Naive thymus-derived CD4-positive, alpha-beta T cell (primary cell): ENCODE data around the gene MGAT4A. TPM values are rescaled to one million over a fixed set of nuclear protein-coding genes. Genes with fewer than 3 reads are reported as not detected.
"Not testable (repeated sequence)": the region's sequence is repeated elsewhere in the genome, so short reads cannot be mapped to it uniquely, and the experiment has no call there.

Source experiments
- ATAC-seq: fragments of 150-1000 bp; cut with Tn5 transposase; 2 replicates; pipeline ENCODE4 v1.10.0; 2021; ENCODE audit warnings: mild to moderate bottlenecking, moderate library complexity
- CTCF ChIA-PET: fragments of 350-600 bp; sonication (Branson Sonifier 250); formaldehyde crosslinking; loops from one replicate; lab custom pipeline; 2021; ENCODE audit warnings: antibody characterized with exemption; lab: Charles Lee
- POLR2A ChIA-PET: fragments of 350-600 bp; sonication (Branson Sonifier 250); formaldehyde crosslinking; loops from one replicate; lab custom pipeline; 2021; ENCODE audit warnings: antibody characterized with exemption, inconsistent platforms; lab: Charles Lee
- DNase-seq, 9 donors: peaks; one replicate each; pipeline versions ENCODE4 v3.0.0 to v3.0.0-alpha.2; 2020 to 2022; ENCODE audit warnings: mixed read lengths in 1 of 9
- H3K27ac ChIP-seq: one replicate; pipeline ENCODE4 v1.7.0; 2013; ENCODE audit warnings: mild to moderate bottlenecking, low read depth, low read length, moderate library complexity
- H3K27me3 ChIP-seq, 2 donors: one replicate each; pipeline ENCODE4 v1.7.0; 2013; ENCODE audit warnings: low read length in 2 of 2, mild to moderate bottlenecking in 2 of 2, moderate library complexity in 2 of 2; ENCODE audit not compliant: control insufficient read depth in 2 of 2, insufficient read depth in 2 of 2
- H3K36me3 ChIP-seq, 3 experiments: 1 replicate in 2 of 3; 2 replicates in 1 of 3; pipeline ENCODE4 v1.7.0; 2013; ENCODE audit warnings: low read length in 3 of 3, mild to moderate bottlenecking in 3 of 3, moderate library complexity in 1 of 3; ENCODE audit not compliant: insufficient read depth in 3 of 3, control insufficient read depth in 2 of 3
- H3K4me1 ChIP-seq, 2 donors: one replicate each; pipeline ENCODE4 v1.7.0; 2013; ENCODE audit warnings: low read length in 2 of 2, mild to moderate bottlenecking in 2 of 2, moderate library complexity in 1 of 2; ENCODE audit not compliant: control insufficient read depth in 2 of 2, insufficient read depth in 2 of 2
- H3K4me3 ChIP-seq: 2 replicates; pipeline ENCODE4 v1.7.0; 2013; ENCODE audit warnings: mild to moderate bottlenecking, low read length
- H3K9me3 ChIP-seq, 3 experiments: 1 replicate in 2 of 3; 2 replicates in 1 of 3; pipeline ENCODE4 v1.7.0; 2013; ENCODE audit warnings: low read length in 3 of 3; ENCODE audit not compliant: control insufficient read depth in 2 of 3
- H3K27ac Mint-ChIP-seq, 9 donors: one replicate each; pipeline ENCODE4 v1.8.0; 2020 to 2022; ENCODE audit warnings: mixed read lengths in 9 of 9, mild to moderate bottlenecking in 8 of 9, moderate library complexity in 5 of 9, inconsistent platforms in 2 of 9
- H3K27me3 Mint-ChIP-seq, 5 donors: one replicate each; pipeline ENCODE4 v1.8.0; 2021 to 2022; ENCODE audit warnings: mixed read lengths in 5 of 5, mild to moderate bottlenecking in 1 of 5
- H3K36me3 Mint-ChIP-seq, 5 donors: one replicate each; pipeline ENCODE4 v1.8.0; 2020 to 2022; ENCODE audit warnings: mixed read lengths in 5 of 5, mild to moderate bottlenecking in 3 of 5, inconsistent platforms in 1 of 5
- H3K4me1 Mint-ChIP-seq, 7 donors: one replicate each; pipeline ENCODE4 v1.8.0; 2020 to 2022; ENCODE audit warnings: mixed read lengths in 7 of 7, mild to moderate bottlenecking in 3 of 7, inconsistent platforms in 1 of 7
- H3K4me3 Mint-ChIP-seq, 10 donors: one replicate each; pipeline ENCODE4 v1.8.0; 2020 to 2022; ENCODE audit warnings: mild to moderate bottlenecking in 10 of 10, mixed read lengths in 10 of 10, moderate library complexity in 6 of 10, inconsistent platforms in 2 of 10
- H3K9me3 Mint-ChIP-seq, 11 donors: one replicate each; pipeline ENCODE4 v1.8.0; 2020 to 2022; ENCODE audit warnings: mixed read lengths in 11 of 11, mild to moderate bottlenecking in 4 of 11, inconsistent platforms in 1 of 11, moderate library complexity in 1 of 11
- intact Hi-C, 2 donors: fragments of 100-400 bp; cut with micrococcal nuclease; formaldehyde crosslinking; loops; one replicate each; pipeline ENCODE4 v1.15.1; 2023
- polyA plus RNA-seq, 2 donors: library from polyadenylated mRNA; unstranded; fragments of 300-500 nt; fragmentation: Illumina TruSeq; gene quantifications; one replicate each; pipeline ENCODE4 v1.2.3, GENCODE V29; 2021
- total RNA-seq, 6 experiments: library from RNA in 5 of 6; stranded (reverse) in 5 of 6; gene quantifications; 1 replicate in 5 of 6; 2 replicates in 1 of 6; pipeline ENCODE4 v1.2.3 and lab custom pipeline; 2021 to 2026

Gene MGAT4A
- total and polyA plus RNA-seq, 7 experiments from 2014 or later = 125 to 349 (median 262) TPM

DNA sequence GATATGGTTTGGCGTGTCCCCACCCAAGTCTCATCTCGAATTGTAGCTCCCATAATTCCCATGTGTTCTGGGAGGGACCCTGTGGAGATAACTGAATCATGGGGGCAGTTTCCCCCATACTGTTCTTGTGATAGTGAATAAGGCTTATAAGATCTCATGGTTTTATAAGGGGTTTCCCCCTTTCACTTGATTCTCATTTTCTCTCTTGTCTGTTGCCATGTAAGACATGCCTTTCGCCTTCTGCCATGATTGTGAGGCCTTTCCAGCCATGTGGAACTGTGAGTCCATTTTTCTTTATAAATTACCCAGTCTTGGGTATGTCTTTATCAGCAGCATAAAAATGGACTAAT, 71.5 kb downstream of the MGAT4A start:
- Histone ChIP-seq H3K27ac (peak overlapping the region; percentile 79), H3K4me3 (peak overlapping the region; percentile 44), H3K4me1 (peaks cover 72 to 91% of the 10 kb centered on the region in 2 donors)
- H3K36me3 Mint-ChIP-seq = peaks cover 8 to 53% (median 42%) of the 10 kb centered on the region in 5 donors
- H3K9me3 Mint-ChIP-seq = peaks cover 0 to 11% (median 0%) of the 10 kb centered on the region in 11 donors
- not testable (repeated sequence) for H3K9me3 ChIP-seq, H3K27me3 ChIP-seq, H3K36me3 ChIP-seq, ATAC-seq, H3K27me3 Mint-ChIP-seq
- intact Hi-C loops = loop anchor here in 1 of 2 donors (2.0 to 5.0 kb wide), 3 partner anchors 69 to 197 kb away; no protein-coding TSS in a partner anchor
- H3K4me1 Mint-ChIP-seq = peaks cover 36 to 94% (median 86%) of the 10 kb centered on the region in 7 donors
- peak in 1 of 9 donors; percentile 18 for DNase-seq
- peak overlapping the region; percentile 62 to 93 (median 85) for H3K4me3 Mint-ChIP-seq
- CTCF ChIA-PET = interaction anchor here (2.6 kb wide), 1 partner anchor 10 kb away, joined by 14 read pairs; no protein-coding TSS in a partner anchor
- POLR2A ChIA-PET = interaction anchor here (1.0 to 17.2 kb wide), 7 partner anchors 10 to 111 kb away, joined by 3 to 353 read pairs (median 7); partner anchors contain the start of gene MGAT4A
- peak overlapping the region; percentile 87 to 99 (median 95) for H3K27ac Mint-ChIP-seq

DNA sequence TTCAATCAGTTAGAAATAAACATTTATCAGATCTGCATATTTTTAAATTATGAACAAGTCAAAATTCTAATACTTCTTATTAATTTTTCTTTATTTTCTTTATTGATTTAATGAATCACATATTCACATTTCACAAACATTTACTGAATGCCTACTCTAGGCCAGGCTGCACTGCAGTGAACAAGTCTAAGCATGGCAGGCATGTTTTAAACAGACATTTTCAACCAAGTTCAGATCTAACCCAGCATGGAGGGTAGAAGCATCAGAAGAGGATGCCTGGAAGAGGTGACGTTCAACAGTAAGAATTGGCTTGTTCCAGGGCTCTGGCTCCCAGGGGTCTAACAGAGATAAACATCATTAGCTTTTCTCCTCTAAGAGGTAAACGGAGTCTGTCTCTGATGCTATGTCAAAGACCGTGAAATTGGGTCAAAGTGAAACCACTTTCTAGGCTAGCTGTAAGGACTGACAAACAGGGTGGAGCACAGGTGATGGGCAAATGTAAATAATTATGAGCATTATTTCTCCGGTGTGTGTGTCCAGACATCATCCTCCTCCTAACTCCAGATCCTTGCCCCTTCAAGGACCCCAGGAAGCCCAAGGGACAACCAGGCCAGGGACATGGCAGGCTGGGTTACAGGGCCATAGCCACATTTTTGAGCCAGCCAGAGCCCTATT, 72.0 kb downstream of the MGAT4A start:
- ChIA-PET POLR2A (interaction anchor here (0.7 to 17.2 kb wide), 8 partner anchors 10 to 111 kb away, joined by 3 to 353 read pairs (median 6); partner anchors contain the start of gene MGAT4A), CTCF (interaction anchor here (2.6 kb wide), 1 partner anchor 10 kb away, joined by 14 read pairs; no protein-coding TSS in a partner anchor)
- Mint-ChIP-seq H3K27ac (peak overlapping the region; percentile 87 to 99 (median 95)), H3K4me1 (peaks cover 39 to 95% (median 87%) of the 10 kb centered on the region in 7 donors), H3K4me3 (peak overlapping the region; percentile 62 to 93 (median 85)), H3K36me3 (peaks cover 8 to 54% (median 46%) of the 10 kb centered on the region in 5 donors), H3K9me3 (peaks cover 0 to 11% (median 0%) of the 10 kb centered on the region in 11 donors), H3K27me3 (no peaks in the 10 kb centered on the region)
- DNase-seq (peak in 6 of 9 donors; percentile 19 to 40 (median 28)), ATAC-seq (no peak)
- peak overlapping the region; percentile 44 for H3K4me3 ChIP-seq
- peak overlapping the region; percentile 79 for H3K27ac ChIP-seq
- intact Hi-C loops = loop anchor here in 1 of 2 donors (2.0 to 5.0 kb wide), 3 partner anchors 70 to 197 kb away; no protein-coding TSS in a partner anchor
- H3K27me3 ChIP-seq = no peaks in the 10 kb centered on the region
- H3K4me1 ChIP-seq = peaks cover 75 to 91% of the 10 kb centered on the region in 2 donors
- H3K9me3 ChIP-seq = no peaks in the 10 kb centered on the region
- no peaks in the 10 kb centered on the region for H3K36me3 ChIP-seq

DNA sequence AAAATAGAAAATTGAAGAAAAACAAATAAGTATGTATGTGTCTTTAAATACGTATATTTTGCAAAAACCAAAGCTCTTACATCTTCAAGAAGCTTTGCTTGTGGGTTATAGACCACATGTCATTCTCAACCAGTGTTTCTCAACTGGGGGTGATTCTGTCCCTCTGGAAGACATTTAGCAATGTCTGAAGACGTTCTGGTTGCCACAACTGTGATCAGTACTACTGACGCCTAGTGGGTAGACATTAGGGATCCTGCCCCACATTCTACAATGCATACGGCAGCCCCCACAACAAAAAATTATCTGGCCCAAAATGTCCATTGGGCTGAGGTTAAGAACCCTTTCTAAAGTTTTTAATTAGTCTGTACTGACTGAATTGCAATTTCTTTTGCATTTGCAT, 74.1 kb downstream of the MGAT4A start:
- peaks cover 8 to 65% (median 61%) of the 10 kb centered on the region in 5 donors for H3K36me3 Mint-ChIP-seq
- peak overlapping the region; percentile 40 for H3K4me3 ChIP-seq
- H3K27me3 Mint-ChIP-seq = no peaks in the 10 kb centered on the region
- H3K9me3 Mint-ChIP-seq = peaks cover 0 to 11% (median 0%) of the 10 kb centered on the region in 11 donors
- H3K27me3 ChIP-seq = no peaks in the 10 kb centered on the region
- peak; percentile 92 for ATAC-seq
- peaks cover 46 to 97% (median 90%) of the 10 kb centered on the region in 7 donors for H3K4me1 Mint-ChIP-seq
- DNase-seq = peak in 7 of 9 donors; percentile 50 to 85 (median 75)
- peak overlapping the region; percentile 79 for H3K27ac ChIP-seq
- peak overlapping the region; percentile 85 to 99 (median 93) for H3K27ac Mint-ChIP-seq
- CTCF ChIA-PET = interaction anchor here (0.6 to 2.2 kb wide), 8 partner anchors 8 to 115 kb away, joined by 3 to 5 read pairs (median 3); no protein-coding TSS in a partner anchor
- H3K4me3 Mint-ChIP-seq = peak overlapping the region; percentile 37 to 87 (median 76)
- intact Hi-C loops = loop anchor here (2.0 to 5.0 kb wide), 2 partner anchors 46 to 194 kb away; no protein-coding TSS in a partner anchor
- H3K4me1 ChIP-seq = peaks cover 78 to 89% of the 10 kb centered on the region in 2 donors
- no peaks in the 10 kb centered on the region for H3K36me3 ChIP-seq
- POLR2A ChIA-PET = interaction anchor here (0.8 to 17.2 kb wide), 13 partner anchors 7 to 212 kb away, joined by 3 to 353 read pairs (median 7); partner anchors contain the start of gene MGAT4A
- H3K9me3 ChIP-seq = no peaks in the 10 kb centered on the region

DNA sequence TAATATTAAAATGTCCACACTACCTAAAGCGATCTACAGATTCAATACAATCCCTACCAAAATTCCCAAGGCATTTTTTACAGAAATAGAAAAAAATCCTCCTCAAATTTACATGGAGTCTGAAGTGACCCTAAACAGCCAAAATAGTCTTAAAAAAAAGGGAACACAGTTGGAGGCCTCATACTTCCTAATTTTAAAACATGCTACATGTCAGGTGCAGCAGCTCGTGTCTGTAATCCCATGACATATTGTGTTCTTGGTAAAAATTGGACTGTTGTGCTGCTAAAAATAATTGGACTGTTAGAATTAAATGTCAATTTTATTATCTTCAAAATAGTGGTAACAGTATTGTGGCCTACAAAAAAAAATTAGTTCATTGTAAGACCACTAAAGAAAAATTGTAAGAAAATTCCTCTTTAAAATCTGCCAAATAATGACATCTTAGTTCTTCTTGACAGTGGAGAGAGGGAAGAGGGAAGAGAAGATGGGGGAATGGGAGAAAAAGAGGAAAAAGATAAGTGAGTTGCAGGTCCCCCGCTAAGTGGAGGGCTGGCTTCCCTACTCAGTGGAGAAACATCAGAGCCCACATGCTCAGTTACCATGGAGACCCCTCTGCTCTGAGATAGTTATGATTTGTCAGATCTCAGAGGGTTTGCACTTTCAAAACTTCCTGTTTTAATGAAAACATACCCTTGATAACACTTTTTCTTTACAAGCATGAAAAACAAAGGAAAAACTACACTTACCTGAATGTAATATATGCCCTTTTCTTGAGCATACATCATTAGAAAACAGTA, 76.0 kb downstream of the MGAT4A start:
- H3K27me3 ChIP-seq = no peaks in the 10 kb centered on the region
- Mint-ChIP-seq H3K4me3 (peak overlapping the region; percentile 40 to 81 (median 69)), H3K27ac (peak overlapping the region; percentile 76 to 99 (median 93)), H3K4me1 (peaks cover 50 to 97% (median 88%) of the 10 kb centered on the region in 7 donors), H3K36me3 (peaks cover 9 to 66% (median 62%) of the 10 kb centered on the region in 5 donors), H3K9me3 (peaks cover 0 to 14% (median 9%) of the 10 kb centered on the region in 11 donors), H3K27me3 (no peaks in the 10 kb centered on the region)
- ATAC-seq (peak; percentile 72), DNase-seq (peak in 7 of 9 donors; percentile 52 to 80 (median 75))
- ChIA-PET CTCF (interaction anchor here (0.5 to 0.7 kb wide), 2 partner anchors 30 to 153 kb away, joined by 3 read pairs; no protein-coding TSS in a partner anchor), POLR2A (interaction anchor here (0.6 to 17.2 kb wide), 8 partner anchors 8 to 115 kb away, joined by 3 to 353 read pairs (median 9); partner anchors contain the start of gene MGAT4A)
- peaks cover 64 to 85% of the 10 kb centered on the region in 2 donors for H3K4me1 ChIP-seq
- H3K27ac ChIP-seq = peak overlapping the region; percentile 79
- H3K4me3 ChIP-seq = peak overlapping the region; percentile 4
- intact Hi-C loops = loop anchor here (1.0 to 5.0 kb wide), 5 partner anchors 8 to 527 kb away; partner anchors contain the start of genes MITD1 (in 1 of the 2) and MRPL30 (in 1 of the 2)
- H3K9me3 ChIP-seq = peaks cover 0 to 7% (median 0%) of the 10 kb centered on the region in 3 experiments
- H3K36me3 ChIP-seq = peaks cover 0 to 12% (median 0%) of the 10 kb centered on the region in 3 experiments

DNA sequence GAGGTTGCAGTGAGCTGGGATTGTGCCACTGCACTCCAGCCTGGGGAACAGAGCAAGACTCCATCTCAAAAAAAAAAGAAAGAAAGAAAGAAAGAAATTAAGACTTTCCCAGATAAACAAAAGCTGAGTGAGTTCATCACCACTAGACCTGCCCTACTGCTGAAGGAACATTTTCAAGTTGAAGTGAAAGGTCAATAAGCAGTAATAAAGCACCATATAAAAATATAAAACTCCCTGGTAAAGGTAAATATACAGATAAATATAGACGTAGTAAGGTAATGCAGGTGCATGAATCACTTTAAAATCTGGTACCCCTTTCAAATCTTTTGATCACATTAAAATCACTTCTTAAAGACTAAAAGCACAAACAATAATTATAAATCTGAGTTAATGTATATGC, 79.9 kb downstream of the MGAT4A start:
- POLR2A ChIA-PET = interaction anchor here (0.9 to 1.0 kb wide), 4 partner anchors 10 to 82 kb away, joined by 3 to 4 read pairs (median 4); no protein-coding TSS in a partner anchor
- Histone ChIP-seq H3K36me3 (peaks cover 8 to 33% (median 14%) of the 10 kb centered on the region in 3 experiments), H3K27me3 (no peaks in the 10 kb centered on the region), H3K4me3 (no peak overlapping the region), H3K9me3 (peaks cover 0 to 7% (median 0%) of the 10 kb centered on the region in 3 experiments), H3K4me1 (peaks cover 45 to 61% of the 10 kb centered on the region in 2 donors), H3K27ac (no peak overlapping the region)
- Mint-ChIP-seq H3K27me3 (no peaks in the 10 kb centered on the region), H3K4me3 (peak overlapping the region in 8 of 10 donors; percentile 0 to 71 (median 62)), H3K4me1 (peaks cover 47 to 82% (median 69%) of the 10 kb centered on the region in 7 donors), H3K9me3 (peaks cover 0 to 21% (median 13%) of the 10 kb centered on the region in 11 donors), H3K27ac (peak overlapping the region in 8 of 9 donors; percentile 82 to 96 (median 92)), H3K36me3 (peaks cover 14 to 66% (median 61%) of the 10 kb centered on the region in 5 donors)
- ATAC-seq (no peak), DNase-seq (no peak)
- intact Hi-C loops = loop anchor here in 1 of 2 donors (5.0 kb wide), 1 partner anchor 531 kb away; the partner anchor contains the start of genes MITD1 and MRPL30
- CTCF ChIA-PET = interaction anchor here (1.1 kb wide), 1 partner anchor 23 kb away, joined by 3 read pairs; no protein-coding TSS in a partner anchor
